ENCODE measurements around the gene USP24.
A peak's percentile ranks its signal among the peaks of the same experiment; 100 is the strongest.
"Not testable (repeated sequence)": the region's sequence is repeated elsewhere in the genome, so short reads cannot be mapped to it uniquely, and the experiment has no call there.

USP24 gene

GRCh38 chr1:55037733-55038551 is 177.2 kb downstream of the USP24 start:
- no peak for DNase-seq (ENCODE audit: low read depth, low spot score)

GRCh38 chr1:55035904-55036303 is 179.3 kb downstream of the USP24 start:
- DNase-seq (ENCODE audit: low read depth, low spot score) = no peak

- DNase-seq (ENCODE audit: low read depth, low spot score) = no peak
These were observed 180.6 kb downstream of the USP24 start for GRCh38 chr1:55034476-55035133.

- DNase-seq (ENCODE audit: low read depth, low spot score) = no peak
These were observed 181.9 kb downstream of the USP24 start for GRCh38 chr1:55033265-55033614.

- DNase-seq (ENCODE audit: low read depth, low spot score) = not testable (repeated sequence)
These were observed 184.1 kb downstream of the USP24 start for GRCh38 chr1:55031098-55031497.

GRCh38 chr1:55026682-55027081 is 188.5 kb downstream of the USP24 start:
- DNase-seq (ENCODE audit: low read depth, low spot score) = not testable (repeated sequence)

- not testable (repeated sequence) for DNase-seq (ENCODE audit: low read depth, low spot score)
These were observed 191.0 kb downstream of the USP24 start for GRCh38 chr1:55024163-55024562.

GRCh38 chr1:55021942-55022546 is 193.1 kb downstream of the USP24 start:
- DNase-seq (ENCODE audit: low read depth, low spot score) = peak; percentile 65

GRCh38 chr1:55018395-55018794 is 196.8 kb downstream of the USP24 start:
- DNase-seq (ENCODE audit: low read depth, low spot score) = no peak

Measured in brain pericyte (primary cell).